ENCODE measurements around the gene ZNF277. TPM values are rescaled to one million over a fixed set of nuclear protein-coding genes. Genes with fewer than 3 reads are reported as not detected.
"Not testable (repeated sequence)": the region's sequence is repeated elsewhere in the genome, so short reads cannot be mapped to it uniquely, and the experiment has no call there.

Gene ZNF277
- polyA plus RNA-seq, 4 donors = 26.2 to 42.8 (median 36.9) TPM

GRCh38 chr7:112286250-112287086 is 80.0 kb downstream of the ZNF277 start:
- DNase-seq (ENCODE audit: low read depth in 4 of 4, low spot score in 3 of 4) = no peak

DNA sequence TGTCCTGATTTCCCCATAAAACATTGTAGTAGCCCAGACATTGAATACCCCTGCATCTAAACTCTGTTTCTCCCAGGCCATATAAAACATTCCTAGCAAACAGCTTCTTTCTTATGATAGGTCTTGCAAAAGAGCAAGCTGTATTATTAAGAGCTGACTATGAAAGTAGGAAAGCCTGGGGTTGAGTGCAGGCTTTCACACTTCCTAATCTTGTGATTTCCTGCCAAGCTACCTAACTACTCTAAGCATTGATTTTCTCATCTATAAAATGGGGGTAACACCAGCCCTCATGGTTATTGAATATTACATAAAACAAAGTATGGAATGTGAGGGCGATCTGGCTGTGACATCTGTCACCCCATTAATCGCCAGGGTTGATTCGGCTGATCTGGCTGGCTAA is 81.8 kb downstream of the ZNF277 start:
- DNase-seq (ENCODE audit: low read depth in 4 of 4, low spot score in 3 of 4) = no peak

GRCh38 chr7:112290065-112290464 is 83.6 kb downstream of the ZNF277 start:
- no peak for DNase-seq (ENCODE audit: low read depth in 4 of 4, low spot score in 3 of 4)

GRCh38 chr7:112292162-112292561 is 85.7 kb downstream of the ZNF277 start:
- DNase-seq (ENCODE audit: low read depth in 4 of 4, low spot score in 3 of 4) = no peak

- DNase-seq (ENCODE audit: low read depth in 4 of 4, low spot score in 3 of 4) = no peak
Observed at GRCh38 chr7:112293416-112293815, 86.9 kb downstream of the ZNF277 start.

DNA sequence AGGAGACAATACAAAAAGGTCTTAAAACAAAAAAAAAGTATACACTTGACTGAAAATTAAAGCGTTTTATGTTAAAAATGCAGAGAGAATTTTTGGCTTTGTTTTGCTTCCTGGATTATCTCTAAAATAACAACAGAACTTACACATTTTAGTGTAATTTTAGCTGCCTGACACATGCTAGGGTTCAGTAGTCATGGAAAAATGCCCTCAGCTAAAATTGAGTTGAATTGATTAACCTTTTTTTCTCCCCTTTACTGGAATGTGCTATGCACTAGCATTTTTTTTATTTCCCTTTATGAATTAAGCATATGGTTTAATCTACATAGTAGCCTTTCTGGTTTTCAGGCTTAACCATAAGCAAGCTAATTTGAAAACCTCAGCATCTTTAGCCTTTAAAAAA is 89.9 kb downstream of the ZNF277 start:
- DNase-seq (ENCODE audit: low read depth in 4 of 4, low spot score in 3 of 4) = no peak

DNA sequence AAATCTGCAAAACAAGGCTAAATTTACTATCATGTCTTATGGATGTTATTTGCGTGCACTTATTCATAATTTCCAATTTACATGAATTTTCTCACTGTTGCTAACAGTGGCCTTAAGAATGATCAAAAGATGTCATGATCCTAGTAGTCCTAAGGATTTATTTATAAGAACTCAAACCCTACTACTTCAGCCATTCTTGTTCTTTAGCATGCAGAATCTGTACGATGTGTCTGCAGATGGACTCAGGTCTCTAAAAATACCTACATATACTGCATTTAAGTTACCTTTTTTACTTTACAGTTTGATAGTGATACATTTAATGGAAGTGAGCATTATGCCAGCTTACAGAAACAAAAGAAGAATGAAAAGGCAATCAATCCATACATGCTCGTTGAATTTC is 91.2 kb downstream of the ZNF277 start:
- DNase-seq (ENCODE audit: low read depth in 4 of 4, low spot score in 3 of 4) = no peak

- no peak for DNase-seq (ENCODE audit: low read depth in 4 of 4, low spot score in 3 of 4)
Observed at GRCh38 chr7:112298543-112299100, 92.1 kb downstream of the ZNF277 start.

- no peak for DNase-seq (ENCODE audit: low read depth in 4 of 4, low spot score in 3 of 4)
Observed at GRCh38 chr7:112300072-112300471, 93.6 kb downstream of the ZNF277 start.

GRCh38 chr7:112300831-112301407 is 94.4 kb downstream of the ZNF277 start:
- no peak for DNase-seq (ENCODE audit: low read depth in 4 of 4, low spot score in 3 of 4)

- no peak for DNase-seq (ENCODE audit: low read depth in 4 of 4, low spot score in 3 of 4)
Observed at GRCh38 chr7:112302566-112302965, 96.1 kb downstream of the ZNF277 start.

DNA sequence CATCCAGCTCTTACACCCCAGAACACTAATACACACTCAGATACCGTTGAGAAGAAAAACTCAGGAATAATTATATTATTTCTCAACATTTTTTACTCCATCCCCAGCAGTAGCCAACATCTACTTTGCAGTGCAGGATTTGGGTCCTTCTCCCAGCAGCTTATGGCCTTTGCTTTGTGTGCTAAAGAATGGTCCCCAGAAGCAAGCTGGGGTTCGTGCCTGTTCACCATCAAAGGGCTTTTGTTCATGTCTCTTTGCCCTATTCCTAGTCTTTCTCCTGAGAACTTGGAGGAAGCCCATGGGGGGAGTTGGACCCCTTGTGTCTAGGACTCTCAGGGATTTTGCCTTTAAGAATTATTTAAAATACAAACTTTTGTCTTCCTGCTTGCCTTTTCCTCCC is 100.4 kb downstream of the ZNF277 start:
- no peak for DNase-seq (ENCODE audit: low read depth in 4 of 4, low spot score in 3 of 4)

DNA sequence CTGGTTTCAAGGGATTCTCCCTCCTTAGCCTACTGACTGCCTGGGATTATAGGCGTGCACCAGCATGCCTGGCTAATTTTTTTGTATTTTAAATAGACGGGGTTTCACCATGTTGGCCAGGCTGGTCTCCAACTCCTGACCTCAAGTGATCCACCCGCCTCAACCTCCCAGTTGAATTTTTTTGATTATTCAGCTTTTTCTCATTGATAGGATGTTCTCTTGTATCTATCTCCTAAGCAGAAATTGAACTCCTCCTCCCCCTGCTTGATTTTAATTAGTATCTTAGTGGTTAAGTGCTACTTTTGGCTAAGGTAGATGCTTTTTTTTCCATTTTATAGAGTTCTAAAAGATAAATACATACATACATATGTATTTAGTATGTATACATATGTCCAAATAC is 101.0 kb downstream of the ZNF277 start:
- no peak for DNase-seq (ENCODE audit: low read depth in 4 of 4, low spot score in 3 of 4)

DNA sequence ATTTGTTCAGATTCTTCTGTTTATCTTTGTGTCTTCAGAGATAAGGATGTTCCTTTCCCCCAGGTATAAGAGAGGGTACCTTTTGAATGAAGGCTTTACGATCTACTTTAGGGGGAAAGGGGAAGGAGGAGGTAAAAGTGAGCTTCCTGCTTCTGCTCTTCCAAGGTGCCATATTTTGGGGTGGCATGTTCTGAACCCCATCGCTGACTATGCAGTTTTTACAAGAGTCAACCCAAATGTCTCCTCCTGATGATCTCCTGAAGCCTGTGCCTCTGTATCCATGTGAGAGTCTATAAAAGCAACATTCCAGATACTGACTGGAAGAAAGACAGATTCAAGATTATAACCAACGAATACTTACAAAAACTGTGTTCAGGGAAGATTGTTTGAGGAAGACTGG is 102.5 kb downstream of the ZNF277 start:
- DNase-seq (ENCODE audit: low read depth in 4 of 4, low spot score in 3 of 4) = no peak

DNA sequence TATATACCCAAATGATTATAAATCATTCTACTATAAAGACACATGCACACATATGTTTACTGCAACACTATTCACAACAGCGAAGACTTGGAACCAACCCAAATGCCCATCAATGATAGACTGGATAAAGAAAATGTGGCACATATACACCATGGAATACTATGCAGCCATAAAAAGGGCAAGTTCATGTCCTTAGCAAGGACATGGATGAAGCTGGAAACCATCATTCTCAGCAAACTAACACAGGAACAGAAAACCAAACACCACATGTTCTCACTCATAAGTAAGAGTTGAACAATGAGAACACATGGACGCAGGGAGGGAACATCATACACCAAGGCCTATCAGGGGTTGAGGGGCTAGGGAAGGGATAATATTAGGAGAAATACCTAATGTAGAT is 110.3 kb downstream of the ZNF277 start:
- not testable (repeated sequence) for DNase-seq (ENCODE audit: low read depth in 4 of 4, low spot score in 3 of 4)

GRCh38 chr7:112322070-112322469 is 115.6 kb downstream of the ZNF277 start:
- DNase-seq (ENCODE audit: low read depth in 4 of 4, low spot score in 3 of 4) = no peak

- DNase-seq (ENCODE audit: low read depth in 4 of 4, low spot score in 3 of 4) = no peak
Observed at GRCh38 chr7:112327566-112327965, 121.1 kb downstream of the ZNF277 start.

DNA sequence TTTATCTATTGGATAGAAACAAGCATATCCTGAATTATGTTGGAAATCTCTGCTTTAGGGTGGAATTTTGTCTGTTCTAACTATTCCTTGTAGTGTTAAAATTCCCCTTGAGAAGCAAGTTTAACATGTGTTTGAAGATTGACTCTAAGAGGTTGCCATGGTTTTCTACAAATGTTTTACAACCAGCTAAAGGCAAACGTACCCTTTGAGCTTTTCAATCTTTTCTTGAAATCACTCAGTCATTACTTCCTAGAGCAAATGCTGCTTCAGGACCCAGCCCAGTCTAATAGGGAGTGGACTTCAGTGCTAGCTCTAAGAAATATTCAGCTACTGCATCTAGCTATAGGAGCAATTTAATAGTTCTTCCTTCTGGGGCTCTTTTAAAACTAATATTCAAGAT is 125.0 kb downstream of the ZNF277 start:
- peak in 1 of 4 donors; percentile 10 for DNase-seq (ENCODE audit: low read depth in 4 of 4, low spot score in 3 of 4)

DNA sequence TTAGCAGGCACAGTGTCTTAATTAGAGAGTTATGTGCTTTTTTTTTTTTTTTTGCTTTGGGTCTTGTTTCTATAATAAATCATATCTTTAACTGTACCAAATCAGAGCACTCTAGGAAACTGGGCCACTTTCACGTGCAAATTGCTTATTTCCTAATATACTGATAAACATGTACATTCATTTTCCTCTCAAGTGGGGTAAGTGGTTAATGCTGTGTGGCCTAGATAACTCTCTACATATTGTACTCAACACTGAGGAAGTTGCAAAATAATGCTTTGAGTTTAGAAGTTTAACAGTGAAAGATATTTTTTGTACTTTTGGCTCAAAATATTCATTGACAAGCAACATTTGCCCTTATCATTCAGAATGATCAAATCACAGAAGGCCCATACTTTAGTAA is 127.9 kb downstream of the ZNF277 start:
- no peak for DNase-seq (ENCODE audit: low read depth in 4 of 4, low spot score in 3 of 4)

DNA sequence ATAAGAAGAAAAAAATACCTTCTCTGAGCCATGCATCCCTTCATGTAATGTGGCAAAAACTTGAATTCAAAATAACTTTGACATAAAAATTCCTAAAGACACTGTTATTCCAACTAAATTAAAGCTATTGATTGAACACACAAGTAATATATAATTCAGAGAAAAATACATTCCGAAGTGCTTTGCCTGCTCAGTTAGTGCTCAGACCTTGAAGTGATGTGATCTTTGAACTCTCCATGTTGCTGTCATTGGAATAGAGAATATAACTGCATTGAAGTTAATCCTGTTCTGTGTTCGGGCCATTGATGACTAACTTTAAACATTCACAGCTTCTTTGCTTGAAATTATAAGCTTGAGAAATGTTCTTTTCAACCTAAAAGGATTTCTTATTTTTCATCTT is 129.8 kb downstream of the ZNF277 start:
- DNase-seq (ENCODE audit: low read depth in 4 of 4, low spot score in 3 of 4) = no peak

DNA sequence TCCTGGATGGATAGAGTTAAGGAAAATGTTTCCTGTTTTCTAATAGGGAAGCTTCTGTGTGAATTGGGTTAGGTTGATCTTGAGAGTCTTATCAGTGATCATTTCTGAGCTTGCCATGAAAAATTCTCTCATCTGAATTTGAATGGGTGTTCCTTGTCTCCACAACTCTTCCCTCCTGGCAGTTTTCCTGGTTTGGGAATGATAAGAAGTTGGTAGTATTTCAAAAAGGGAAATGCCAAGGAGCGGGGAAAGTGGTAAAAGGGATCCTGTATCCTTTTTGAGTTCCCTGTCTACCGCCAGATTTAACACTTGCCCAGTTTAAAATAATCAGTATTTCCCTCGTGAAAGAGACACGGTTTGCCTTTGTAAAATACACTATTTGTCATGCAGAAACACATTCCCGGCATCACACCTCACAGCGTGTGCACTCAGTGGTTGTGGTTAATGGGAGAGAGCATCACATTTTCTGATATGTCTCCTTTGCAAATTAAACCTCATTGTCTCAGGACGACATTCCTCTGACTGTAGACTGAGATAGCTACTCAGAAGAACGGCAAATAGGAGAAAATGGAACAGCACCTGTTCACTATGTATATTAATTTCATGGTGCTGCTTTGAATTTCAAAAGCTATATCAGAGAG is 130.6 kb downstream of the ZNF277 start:
- no peak for DNase-seq (ENCODE audit: low read depth in 4 of 4, low spot score in 3 of 4)

DNA sequence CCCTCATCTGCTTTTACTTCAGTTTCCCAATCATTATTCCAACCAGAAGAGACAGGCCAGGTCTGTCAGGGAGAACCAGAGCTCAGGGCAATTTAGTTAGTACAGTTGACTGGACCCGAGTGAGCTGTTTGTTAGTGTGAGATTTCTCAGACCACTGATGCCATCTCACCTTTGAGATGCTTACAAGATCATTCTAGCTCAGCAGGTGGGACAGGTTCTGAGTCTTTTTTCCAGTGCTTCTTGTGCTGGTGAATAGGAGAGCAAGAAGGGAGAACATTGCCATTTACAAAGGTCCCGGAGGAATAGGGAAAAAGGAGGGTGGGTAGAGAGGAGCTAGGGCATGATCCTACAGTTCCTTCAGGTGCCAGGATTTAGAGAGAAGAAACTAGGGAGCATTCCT is 131.4 kb downstream of the ZNF277 start:
- no peak for DNase-seq (ENCODE audit: low read depth in 4 of 4, low spot score in 3 of 4)
